HG03064 (cell line): Measurements from ENCODE around the gene SCARF1.

Source experiments
- ATAC-seq: cut with Tn5 transposase; IDR thresholded peaks from one replicate; pipeline ENCODE4 v1.9.1; 2021; ENCODE audit warnings: low read depth; ENCODE audit not compliant: unreplicated experiment

Gene SCARF1

GRCh38 chr17:1605681-1606351, 39.7 kb downstream of the SCARF1 start:
- no peak for ATAC-seq

- no peak for ATAC-seq
Observed at GRCh38 chr17:1604831-1605528, 40.6 kb downstream of the SCARF1 start.

GRCh38 chr17:1601571-1601970, 44.0 kb downstream of the SCARF1 start:
- ATAC-seq, result no peak

GRCh38 chr17:1598399-1599095, 47.0 kb downstream of the SCARF1 start:
- ATAC-seq, result no peak

- ATAC-seq, result no peak
Observed at GRCh38 chr17:1597861-1598342, 47.6 kb downstream of the SCARF1 start.

GRCh38 chr17:1593630-1593931, 52.0 kb downstream of the SCARF1 start:
- ATAC-seq, result no peak

- ATAC-seq, result peak; percentile 79
Observed at GRCh38 chr17:1592751-1593629, 52.5 kb downstream of the SCARF1 start.

- no peak for ATAC-seq
Observed at GRCh38 chr17:1591474-1592090, 54.0 kb downstream of the SCARF1 start.

- no peak for ATAC-seq
Observed at GRCh38 chr17:1590747-1591473, 54.6 kb downstream of the SCARF1 start.

- no peak for ATAC-seq
Observed at GRCh38 chr17:1590029-1590746, 55.3 kb downstream of the SCARF1 start.

- no peak for ATAC-seq
Observed at GRCh38 chr17:1588821-1589585, 56.5 kb downstream of the SCARF1 start.

- no peak for ATAC-seq
Observed at GRCh38 chr17:1584167-1584566, 61.4 kb downstream of the SCARF1 start.
